Loucy (cell line): ENCODE data around the gene PCNT.

Source experiments
- CTCF ChIP-seq: fragments of 200-600 bp; sonication (generic); conservative IDR thresholded peaks from 2 replicates; pipeline ENCODE4 v1.5.1; 2014; ENCODE audit warnings: mild to moderate bottlenecking, antibody characterized with exemption, low read length
- EZH2phosphoT487 ChIP-seq: fragments of 200-600 bp; IDR thresholded peaks from 2 replicates; pipeline ENCODE4 v1.6.1; 2018; ENCODE audit warnings: antibody characterized with exemption, mild to moderate bottlenecking, moderate library complexity, borderline replicate concordance

- TF ChIP-seq CTCF (no peak), EZH2phosphoT487 (no peak)
Observed at GRCh38 chr21:46369520-46370235, 45.7 kb downstream of the PCNT start.
